HepG2 (cell line): ENCODE measurements around the gene NKX1-2. TPM values are rescaled to one million over a fixed set of nuclear protein-coding genes. Genes with fewer than 3 reads are reported as not detected.

Experiments used
- ATAC-seq: fragments of 200-7000 bp; cut with Tn5 transposase; 3 replicates; pipeline ENCODE4 v1.9.1; 2020; ENCODE audit warnings: mild to moderate bottlenecking, moderate library complexity
- BruUV-seq: library from RNA; stranded (reverse); fragments of 400-500 nt; replicated peaks from 2 replicates; lab custom pipeline; 2021; lab: Mats Ljungman, UMichigan
- CTCF ChIA-PET: fragments of 300-600 bp; formaldehyde crosslinking; extraction: SDS; loops from one replicate; lab custom pipeline; 2021; ENCODE audit warnings: low total read pairs, inconsistent platforms, low intra/inter-chr PET ratio; lab: Yijun Ruan, JAX
- POLR2A ChIA-PET: fragments of 350-600 bp; sonication (Branson Sonifier 250); formaldehyde crosslinking; loops from one replicate; lab custom pipeline; 2020; ENCODE audit warnings: antibody characterized with exemption, inconsistent platforms; lab: Yijun Ruan, JAX
- DNase-seq: peaks from one replicate; pipeline ENCODE4 v3.0.0-alpha.2; 2015; ENCODE audit warnings: low spot score
- FAIRE-seq: peaks from 3 replicates; lab custom pipeline; 2011; peaks lifted over from hg19 to GRCh38; lab: Jason Lieb, UNC
- H2AFZ ChIP-seq: one replicate; pipeline ENCODE4 v1.6.1; 2011; ENCODE audit warnings: low read length, inconsistent platforms
- H3K27ac ChIP-seq: fragments of 300-600 bp; 3 replicates; pipeline ENCODE4 v1.8.0; 2011; ENCODE audit warnings: mixed run types, mild to moderate bottlenecking, mixed read lengths, low read length, inconsistent platforms; ENCODE audit not compliant: insufficient read depth; ENCODE audit errors: extremely low read length
- H3K27me3 ChIP-seq, 2 experiments: fragments of 200-600 bp in 1 of 2; 2 replicates in 1 of 2; 3 replicates in 1 of 2; pipeline versions ENCODE4 v1.6.0 to v1.8.0; 2011; ENCODE audit warnings: low read length in 2 of 2, mild to moderate bottlenecking in 2 of 2, moderate library complexity in 2 of 2, inconsistent platforms in 1 of 2; ENCODE audit not compliant: insufficient read depth in 2 of 2, control insufficient read depth in 1 of 2
- H3K36me3 ChIP-seq, 2 experiments: fragments of 200-600 bp in 1 of 2; replicated peaks in 1 of 2; 2 replicates in 1 of 2; 3 replicates in 1 of 2; pipeline versions ENCODE4 v1.5.1 to v1.8.0; 2011; ENCODE audit warnings: low read length in 2 of 2, inconsistent platforms in 1 of 2; ENCODE audit not compliant: insufficient read depth in 2 of 2, control insufficient read depth in 1 of 2
- H3K4me1 ChIP-seq: 2 replicates; pipeline ENCODE4 v1.5.1; 2012; ENCODE audit warnings: low read length, inconsistent platforms; ENCODE audit not compliant: insufficient read depth
- H3K4me2 ChIP-seq: 2 replicates; pipeline ENCODE4 v1.6.0; 2011; ENCODE audit warnings: low read depth, low read length, inconsistent platforms
- H3K4me3 ChIP-seq, 3 experiments: fragments of 200-600 bp in 1 of 3; sonication (generic), shearing (Covaris generic) in 1 of 3; replicated peaks in 1 of 3; 2 replicates each; pipeline ENCODE4 v1.5.1; 2011 to 2016; ENCODE audit warnings: low read length in 3 of 3, inconsistent platforms in 2 of 3, low read depth in 2 of 3, mild to moderate bottlenecking in 2 of 3, control low read depth in 1 of 3, mixed read lengths in 1 of 3; ENCODE audit not compliant: insufficient read depth in 1 of 3
- H3K79me2 ChIP-seq: one replicate; pipeline ENCODE4 v1.6.1; 2011; ENCODE audit warnings: low read length, inconsistent platforms; ENCODE audit not compliant: insufficient read depth
- H3K9ac ChIP-seq: 2 replicates; pipeline ENCODE4 v1.6.0; 2011; ENCODE audit warnings: mild to moderate bottlenecking, low read depth, low read length, inconsistent platforms; ENCODE audit not compliant: insufficient read depth
- H3K9me3 ChIP-seq: 2 replicates; pipeline ENCODE4 v1.5.1; 2012; ENCODE audit warnings: mild to moderate bottlenecking, low read length
- H4K20me1 ChIP-seq: 2 replicates; pipeline ENCODE4 v1.6.0; 2011; ENCODE audit warnings: inconsistent platforms, mild to moderate bottlenecking, low read length, moderate library complexity; ENCODE audit not compliant: insufficient read depth
- ATF7 ChIP-seq, 2 experiments: fragments of 450-650 bp in 1 of 2; sonication (generic) in 1 of 2; formaldehyde crosslinking in 1 of 2; IDR thresholded peaks; 2 replicates each; pipeline versions ENCODE4 v1.4.0 to v1.6.1; 2016 to 2020; ENCODE audit warnings: antibody characterized with exemption in 1 of 2, mild to moderate bottlenecking in 1 of 2, missing genetic modification reagents in 1 of 2
- CREB1 ChIP-seq, 2 experiments: fragments of 450-650 bp in 1 of 2; IDR thresholded peaks; 2 replicates each; pipeline ENCODE4 v1.6.1; 2016 to 2017; ENCODE audit warnings: control low read depth in 1 of 2, mild to moderate bottlenecking in 1 of 2, missing compliant biosample characterization in 1 of 2, missing genetic modification characterization in 1 of 2
- ZNF101 ChIP-seq: sonication (generic); formaldehyde crosslinking; IDR thresholded peaks from 2 replicates; pipeline ENCODE4 v1.4.0; 2020; ENCODE audit warnings: mild to moderate bottlenecking, low read depth, missing genetic modification reagents, borderline replicate concordance
- ZNF329 ChIP-seq: sonication (generic); formaldehyde crosslinking; IDR thresholded peaks from 2 replicates; pipeline ENCODE4 v1.9.0; 2021; ENCODE audit warnings: low read depth, mild to moderate bottlenecking, missing genetic modification reagents
- WGBS: methylation state at CpG from one replicate; pipeline ENCODE4 v1.1.6; 2017; ENCODE audit warnings: low lambda C conversion rate; 5-methylcytosine and 5-hydroxymethylcytosine counted together
- in situ Hi-C: cut with HindIII; loops from 2 replicates; pipeline ENCODE4 v1.10.0; 2017; ENCODE audit warnings: low pct_unique_long_range_greater_than_20kb; ENCODE audit not compliant: extremely low pct_ligation_motif_present
- intact Hi-C: fragments of 100-400 bp; cut with micrococcal nuclease; formaldehyde crosslinking; loops from one replicate; pipeline ENCODE4 v1.10.0; 2022; ENCODE audit not compliant: unreplicated experiment
- polyA plus RNA-seq, 8 experiments: library from polyadenylated mRNA; depleted of rRNA in 3 of 8; stranded (reverse) in 7 of 8; unstranded in 1 of 8; fragments of >200 nt; fragmentation: Illumina TruSeq in 4 of 8; extraction: Trizol in 4 of 8; gene quantifications; 2 replicates each; pipeline versions ENCODE4 v1.2.1 to v1.2.3, GENCODE V29; 2011 to 2016; ENCODE audit warnings: low read depth in 4 of 8, missing spikeins in 1 of 8, mixed read lengths in 1 of 8; ENCODE audit not compliant: insufficient read depth in 1 of 8
- total RNA-seq, 5 experiments: library from RNA; depleted of rRNA; stranded (reverse); fragments of >200 nt; fragmentation: Illumina TruSeq; extraction: Trizol; gene quantifications; 2 replicates each; pipeline ENCODE4 v1.2.3, GENCODE V29; 2016; ENCODE audit warnings: low read depth in 1 of 5

The NKX1-2 gene
- total and polyA plus RNA-seq, 2 of the 13 experiments (the other 11 are each of a cell fraction or from before 2014, with no cell fraction given): not detected

- ChIA-PET POLR2A (no interaction called here), CTCF (no interaction called here)
- intact Hi-C loops: no loop called here
These were observed 48.2 kb downstream of the NKX1-2 start for GRCh38 chr10:124401633-124402032.

More at GRCh38 chr10:124401633-124402032, 48.2 kb downstream of the NKX1-2 start:
- Histone ChIP-seq H4K20me1 (no peaks in the 10 kb centered on the region), H3K4me3 (no peak overlapping the region), H3K9ac (no peak overlapping the region), H3K36me3 (peaks cover 11 to 62% of the 10 kb centered on the region in 2 experiments), H2AFZ (no peak overlapping the region), H3K27ac (no peak overlapping the region), H3K27me3 (no peaks in the 10 kb centered on the region), H3K79me2 (no peaks in the 10 kb centered on the region), H3K4me1 (no peaks in the 10 kb centered on the region), H3K9me3 (no peaks in the 10 kb centered on the region), H3K4me2 (no peak overlapping the region)
- BruUV-seq: no TSS peak
- ATAC-seq: no peak
- TF ChIP-seq ZNF101 (CRISPR knock-in tag) (no peak), ATF7 (IDR thresholded peaks at IDR 0.05) (peak; percentile 77), ATF7 (CRISPR knock-in tag; IDR thresholded peaks at IDR 0.05) (no peak), CREB1 (IDR thresholded peaks at IDR 0.05) (0 out of 2 replicates have a peak, but pooled peaks have one; percentile 17), CREB1 (CRISPR knock-in tag; IDR thresholded peaks at IDR 0.05) (no peak), ZNF329 (no peak)
- in situ Hi-C loops: no loop called here
- WGBS: 98% methylated on average over 5 of the region's 5 CpGs
- DNase-seq: no peak
- FAIRE-seq: no peak

Other genes starting within 250 kb of the NKX1-2 start
- 96.7 and 152 TPM in 2 replicates for gene OAT, start 31.1 kb downstream of the NKX1-2 start, total RNA-seq (2016; rRNA removed; fragmentation: Illumina TruSeq; extraction: Trizol)
- 72.7 and 87.8 TPM in 2 replicates for gene OAT, start 31.1 kb downstream of the NKX1-2 start, polyA plus RNA-seq (2011; rRNA removed)
- gene LHPP, start 11.8 kb upstream of the NKX1-2 start, total RNA-seq (2016; rRNA removed; fragmentation: Illumina TruSeq; extraction: Trizol): 3.7 and 5.2 TPM in 2 replicates
- 13.1 and 13.7 TPM in 2 replicates for gene LHPP, start 11.8 kb upstream of the NKX1-2 start, polyA plus RNA-seq (2011; rRNA removed)